Measurements from ENCODE around the gene FGF14. TPM values are rescaled to one million over a fixed set of nuclear protein-coding genes. Genes with fewer than 3 reads are reported as not detected.
A peak's percentile ranks its signal among the peaks of the same experiment; 100 is the strongest.

Gene FGF14
- total RNA-seq, 1 experiment from 2014 or later: 0.22 TPM

DNA sequence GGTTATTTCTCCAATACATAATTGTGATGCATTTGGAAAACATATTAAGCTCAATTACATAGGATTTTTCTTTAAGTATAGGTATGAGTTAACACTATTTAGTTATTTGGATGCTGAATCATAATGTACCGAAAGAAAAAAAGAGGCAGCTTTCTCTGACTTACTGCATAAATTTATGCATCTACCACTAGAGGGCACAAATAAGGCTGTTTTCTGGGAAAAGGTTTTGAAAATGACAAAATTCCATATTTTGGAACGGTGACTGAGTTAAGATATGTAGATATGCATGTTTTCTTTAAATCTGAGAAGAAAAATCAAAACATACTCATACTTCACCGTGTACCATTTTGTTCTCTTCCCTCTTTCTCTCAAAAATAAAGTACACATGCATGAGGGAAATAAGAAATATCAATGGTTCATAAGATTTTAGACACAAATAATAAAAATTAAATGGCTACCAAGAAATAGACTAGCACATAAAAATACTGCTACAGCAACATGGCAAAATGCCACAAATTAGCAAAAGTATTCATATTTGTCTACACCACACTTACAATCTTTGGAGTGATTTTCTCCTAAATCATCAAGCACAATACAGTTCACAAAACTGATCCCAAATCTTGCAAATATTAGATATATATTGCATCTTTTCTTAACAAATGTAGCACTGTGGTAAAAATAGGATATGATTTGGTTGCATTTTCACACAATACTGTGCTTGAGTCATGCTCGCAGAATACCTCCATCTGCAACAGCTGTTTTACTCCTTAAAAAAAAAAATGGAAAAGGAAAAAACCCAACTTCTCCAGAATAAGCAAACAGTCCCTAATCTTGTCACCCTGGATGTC, 260.0 kb downstream of the FGF14 start:
- no peak overlapping the region for H3K18ac ChIP-seq (ENCODE audit: insufficient read length, low read depth, low read length)
- no peak overlapping the region for H2BK5ac ChIP-seq (ENCODE audit: insufficient read length, low read length)
- H3K4me2 ChIP-seq (ENCODE audit: insufficient read depth, insufficient read length, low read length): no peak overlapping the region
- H2BK120ac ChIP-seq (ENCODE audit: low read depth, low read length, poor library complexity, severe bottlenecking): no peak overlapping the region
- H3K27ac Mint-ChIP-seq: no peak overlapping the region
- no peaks in the 10 kb centered on the region for H3K9me3 Mint-ChIP-seq
- H3K4me1 Mint-ChIP-seq: no peaks in the 10 kb centered on the region
- no peak overlapping the region for H2AFZ ChIP-seq (ENCODE audit: low read length)
- H3K14ac ChIP-seq (ENCODE audit: insufficient read depth, low read length): no peak overlapping the region
- DNase-seq: no peak
- H3K23me2 ChIP-seq (ENCODE audit: insufficient read length, low read depth, low read length, poor library complexity, severe bottlenecking): no peaks in the 10 kb centered on the region
- H3K4me3 Mint-ChIP-seq: no peak overlapping the region
- no peak overlapping the region for H2AK5ac ChIP-seq (ENCODE audit: insufficient read length, low read length)
- no peak overlapping the region for H4K5ac ChIP-seq (ENCODE audit: insufficient read length, low read depth, low read length)
- H2BK15ac ChIP-seq (ENCODE audit: low read depth, low read length): no peak overlapping the region
- H3K27me3 Mint-ChIP-seq (ENCODE audit: low read depth): no peaks in the 10 kb centered on the region
- no peaks in the 10 kb centered on the region for H3K79me2 ChIP-seq (ENCODE audit: insufficient read depth, low read length)
- H3K36me3 Mint-ChIP-seq (ENCODE audit: insufficient read depth in 1 of 3, low read depth in 3 of 3): no peaks in the 10 kb centered on the region
- H2BK20ac ChIP-seq (ENCODE audit: low read depth, low read length, poor library complexity, severe bottlenecking): no peak overlapping the region
- no CpG with 5 or more reads among the region's 4 CpGs for WGBS (ENCODE audit: extremely low coverage, insufficient read length, low lambda C conversion rate)
- no peak overlapping the region for H3K4ac ChIP-seq (ENCODE audit: low read depth, low read length)
- no peak overlapping the region for H3K27ac ChIP-seq (ENCODE audit: insufficient read length, low read depth, low read length)
- H4K8ac ChIP-seq (replicated peaks; ENCODE audit: insufficient read length, low read depth, low read length): no peak overlapping the region
- no peaks in the 10 kb centered on the region for H3K27me3 ChIP-seq (ENCODE audit: insufficient read depth, low read length)
- no peak overlapping the region for H3K56ac ChIP-seq (ENCODE audit: insufficient read length, low read depth, low read length)
- no peak overlapping the region for H4K91ac ChIP-seq (ENCODE audit: insufficient read length, low read depth, low read length)
- H3K9me3 ChIP-seq (ENCODE audit: control insufficient read depth, low read depth, low read length): no peaks in the 10 kb centered on the region
- no peaks in the 10 kb centered on the region for H3K79me1 ChIP-seq (ENCODE audit: insufficient read depth, low read depth, low read length, poor library complexity, severe bottlenecking)
- H3K9ac ChIP-seq (ENCODE audit: extremely low read depth, insufficient read length, low read length): no peak overlapping the region
- no peaks in the 10 kb centered on the region for H4K20me1 ChIP-seq (ENCODE audit: control insufficient read depth, insufficient read depth, insufficient read length)
- H3K4me1 ChIP-seq (ENCODE audit: insufficient read depth, low read length): no peaks in the 10 kb centered on the region
- peak; percentile 81 for TF ChIP-seq CTCF (conservative IDR thresholded peaks at IDR 0.05)
- no peak overlapping the region for H3T11ph ChIP-seq (ENCODE audit: low read length)
- no peak overlapping the region for H2BK12ac ChIP-seq (ENCODE audit: insufficient read length, low read depth, low read length)
- H3K23ac ChIP-seq (ENCODE audit: insufficient read length, low read depth, low read length): no peak overlapping the region

Data from H9 (cell line).